ENCODE results near the gene PAX8. TPM values are rescaled to one million over a fixed set of nuclear protein-coding genes. Genes with fewer than 3 reads are reported as not detected.
A peak's percentile ranks its signal among the peaks of the same experiment; 100 is the strongest.

Gene PAX8
- total and polyA plus RNA-seq, 5 experiments from 2014 or later: 0.52 to 1.6 (median 0.73) TPM

DNA sequence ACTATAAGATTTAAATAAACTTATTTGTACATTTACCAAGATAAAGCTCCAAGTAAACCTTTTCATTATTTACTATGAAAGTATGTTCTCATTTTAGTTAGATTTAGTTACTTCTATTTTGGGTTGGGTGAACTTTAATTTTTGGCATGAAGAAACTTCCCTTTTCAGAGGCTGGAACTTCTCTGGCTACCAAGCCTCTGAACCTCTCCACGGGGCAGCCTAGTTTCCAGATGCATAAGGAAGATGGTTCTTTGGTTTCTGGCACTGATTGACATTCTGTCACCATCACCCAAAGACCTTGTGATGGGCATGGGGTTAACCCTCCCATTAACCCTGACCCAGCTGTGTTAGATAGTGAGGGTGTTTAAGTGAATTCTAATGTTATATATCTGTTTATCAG lies 87.8 kb downstream of the PAX8 start:
- POLR2A ChIA-PET: interaction anchor here (1.0 to 1.6 kb wide), 3 partner anchors 16 to 50 kb away, joined by 3 to 4 read pairs (median 4); no protein-coding TSS in a partner anchor
- H3K27me3 Mint-ChIP-seq: no peaks in the 10 kb centered on the region
- DNase-seq (no peak), ATAC-seq (no peak)
- no peaks in the 10 kb centered on the region for H3K9me3 Mint-ChIP-seq
- H3K27ac Mint-ChIP-seq: peak overlapping the region; percentile 49 to 85 (median 74)
- H3K36me3 Mint-ChIP-seq: peaks cover 6 to 88% (median 9%) of the 10 kb centered on the region in 3 donors
- H3K4me3 Mint-ChIP-seq: no peak overlapping the region
- peaks cover 24 to 68% (median 50%) of the 10 kb centered on the region in 4 donors for H3K4me1 Mint-ChIP-seq

DNA sequence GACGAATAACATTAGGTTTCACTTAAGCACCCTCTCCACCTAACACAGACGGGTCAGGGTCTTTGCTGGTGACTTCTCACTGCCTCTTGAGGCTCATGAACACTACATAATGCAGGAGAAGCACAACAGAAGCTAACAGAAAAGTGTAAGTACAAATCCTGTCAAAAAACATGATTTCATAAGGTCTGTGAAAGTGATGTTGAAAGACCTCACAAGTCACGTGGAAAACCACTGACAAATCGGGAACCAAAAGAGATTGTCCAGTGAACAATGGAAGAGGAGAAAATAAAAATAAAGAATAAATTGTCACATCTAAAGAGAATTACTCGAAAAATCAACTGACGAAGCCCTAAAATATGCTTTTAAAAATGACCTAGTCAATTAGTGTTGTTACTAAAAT lies 91.0 kb downstream of the PAX8 start:
- ATAC-seq: no peak
- Mint-ChIP-seq H3K27me3 (no peaks in the 10 kb centered on the region), H3K9me3 (no peaks in the 10 kb centered on the region), H3K4me3 (peak overlapping the region in 7 of 10 donors; percentile 4 to 61 (median 31)), H3K27ac (peak overlapping the region; percentile 26 to 92 (median 76)), H3K36me3 (peaks cover 3 to 84% (median 11%) of the 10 kb centered on the region in 3 donors), H3K4me1 (peaks cover 31 to 77% (median 72%) of the 10 kb centered on the region in 4 donors)
- POLR2A ChIA-PET: interaction anchor here (0.8 to 1.5 kb wide), 2 partner anchors 9 to 14 kb away, joined by 3 read pairs; partner anchors contain the start of gene PSD4
- DNase-seq: no peak

DNA sequence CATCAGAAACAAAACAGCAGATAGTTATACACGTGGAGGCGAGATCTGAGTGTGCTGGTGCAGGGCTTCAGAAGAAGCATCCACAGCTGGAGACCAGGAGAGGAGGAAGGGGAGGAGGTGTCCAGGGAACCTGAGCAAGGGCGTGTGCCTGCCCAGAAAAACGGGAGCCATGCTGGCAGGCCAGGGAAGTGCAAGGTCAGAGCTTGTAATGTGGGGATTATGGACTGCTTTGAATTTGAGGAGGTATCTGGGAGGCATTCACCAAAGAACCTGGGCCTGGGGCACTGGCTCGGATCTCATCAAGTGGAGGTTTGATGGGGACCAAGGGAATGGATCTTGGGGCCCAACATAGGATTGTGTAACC lies 92.3 kb downstream of the PAX8 start:
- POLR2A ChIA-PET: interaction anchor here (0.7 kb wide), 1 partner anchor 11 kb away, joined by 3 read pairs; no protein-coding TSS in a partner anchor
- H3K27me3 Mint-ChIP-seq: no peaks in the 10 kb centered on the region
- H3K27ac Mint-ChIP-seq: peak overlapping the region; percentile 26 to 92 (median 87)

DNA sequence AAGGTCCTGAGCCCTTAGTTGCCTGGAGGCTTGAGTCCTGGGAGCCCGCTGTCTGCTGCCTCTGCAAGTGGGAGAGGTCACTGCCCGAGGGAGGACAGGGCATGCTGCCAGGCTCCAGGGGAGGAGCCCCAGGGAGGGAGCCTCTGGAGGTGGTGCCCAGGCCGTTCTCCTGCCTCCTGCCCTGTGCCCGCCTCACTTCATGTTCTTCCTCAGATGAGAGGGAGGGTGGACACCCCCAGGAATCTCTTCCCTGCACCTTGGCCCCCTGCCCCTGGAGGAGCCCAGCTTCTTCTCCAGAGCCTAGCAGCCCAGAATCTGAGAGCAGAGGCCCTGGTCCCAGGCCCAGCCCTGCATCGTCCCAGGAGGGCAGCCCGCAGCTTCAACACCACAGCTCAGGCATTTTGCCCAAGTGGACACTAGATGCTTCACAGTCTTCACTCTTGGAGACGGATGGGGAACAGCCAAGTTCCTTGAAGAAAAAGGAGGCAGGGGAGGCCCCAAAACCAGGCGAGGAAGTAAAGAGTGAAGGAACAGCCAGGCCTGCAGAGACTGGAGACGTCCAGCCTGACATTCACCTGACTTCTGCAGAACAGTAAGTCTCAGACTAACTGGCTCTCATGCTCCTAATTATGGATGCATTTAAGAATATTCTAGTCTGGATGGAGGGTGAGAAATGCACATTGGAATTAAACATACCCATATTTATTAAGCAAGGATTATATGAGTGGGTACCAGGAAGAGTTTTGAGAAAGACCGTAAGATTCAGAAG lies 92.9 kb downstream of the PAX8 start:
- DNase-seq (peak in 1 of 10 donors; percentile 26), ATAC-seq (no peak)
- POLR2A ChIA-PET: interaction anchor here (0.7 kb wide), 1 partner anchor 10 kb away, joined by 3 read pairs; no protein-coding TSS in a partner anchor
- H3K9me3 Mint-ChIP-seq: no peaks in the 10 kb centered on the region
- H3K4me3 Mint-ChIP-seq: peak overlapping the region in 8 of 10 donors; percentile 13 to 64 (median 42)
- H3K36me3 Mint-ChIP-seq: peaks cover 3 to 86% (median 11%) of the 10 kb centered on the region in 3 donors
- H3K27ac Mint-ChIP-seq: peak overlapping the region; percentile 26 to 92 (median 87)
- peaks cover 38 to 88% (median 87%) of the 10 kb centered on the region in 4 donors for H3K4me1 Mint-ChIP-seq
- H3K27me3 Mint-ChIP-seq: no peaks in the 10 kb centered on the region

More for the DNA sequence above, 92.3 kb downstream of the PAX8 start:
- Mint-ChIP-seq H3K36me3 (peaks cover 3 to 90% (median 11%) of the 10 kb centered on the region in 3 donors), H3K9me3 (no peaks in the 10 kb centered on the region), H3K4me3 (peak overlapping the region in 9 of 10 donors; percentile 3 to 60 (median 24)), H3K4me1 (peaks cover 37 to 88% (median 83%) of the 10 kb centered on the region in 4 donors)
- no peak for DNase-seq
- ATAC-seq: no peak

DNA sequence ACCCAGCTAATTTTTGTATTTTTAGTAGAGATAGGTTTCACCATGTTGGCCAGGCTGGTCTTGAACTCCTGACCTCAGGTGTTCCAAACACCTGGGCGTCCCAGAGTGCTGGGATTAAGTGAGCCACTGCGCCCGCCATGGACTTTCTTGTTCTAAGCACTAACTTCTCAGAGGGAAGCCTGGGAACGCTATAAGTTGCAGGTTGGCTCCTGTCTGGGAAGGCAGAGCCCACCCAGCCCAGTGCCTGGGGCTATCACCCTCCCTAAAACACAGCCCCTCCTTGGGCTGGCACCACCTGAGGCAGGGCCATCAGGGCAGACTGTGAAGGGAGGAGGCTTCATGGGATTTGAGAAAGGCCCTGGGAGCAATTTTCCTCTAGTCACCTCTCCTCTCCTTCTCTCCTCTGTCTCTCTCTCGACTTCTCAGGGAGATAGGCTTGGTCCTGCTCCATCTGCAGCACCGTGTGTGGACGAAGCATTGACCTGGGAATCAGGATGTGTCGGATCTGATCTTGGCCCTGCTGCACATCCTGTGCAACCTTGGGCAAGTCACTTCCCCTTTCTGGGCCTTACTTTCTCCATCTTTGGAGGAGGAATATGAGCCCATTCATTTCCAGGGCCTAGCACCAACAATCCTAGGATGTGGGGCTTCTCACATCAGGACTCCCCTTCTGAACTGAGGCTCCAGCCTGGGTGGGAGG lies 94.0 kb downstream of the PAX8 start:
- Mint-ChIP-seq H3K4me1 (peaks cover 43 to 93% (median 89%) of the 10 kb centered on the region in 4 donors), H3K9me3 (no peaks in the 10 kb centered on the region), H3K27me3 (no peaks in the 10 kb centered on the region), H3K27ac (peak overlapping the region; percentile 78 to 90 (median 84)), H3K4me3 (peak overlapping the region in 9 of 10 donors; percentile 40 to 62 (median 54)), H3K36me3 (peaks cover 2 to 75% (median 11%) of the 10 kb centered on the region in 3 donors)
- ATAC-seq: no peak
- no peak for DNase-seq
- POLR2A ChIA-PET: interaction anchor here (4.6 to 19.8 kb wide), 2 partner anchors 12 to 23 kb away, joined by 32 to 318 read pairs; partner anchors contain the start of gene PSD4

DNA sequence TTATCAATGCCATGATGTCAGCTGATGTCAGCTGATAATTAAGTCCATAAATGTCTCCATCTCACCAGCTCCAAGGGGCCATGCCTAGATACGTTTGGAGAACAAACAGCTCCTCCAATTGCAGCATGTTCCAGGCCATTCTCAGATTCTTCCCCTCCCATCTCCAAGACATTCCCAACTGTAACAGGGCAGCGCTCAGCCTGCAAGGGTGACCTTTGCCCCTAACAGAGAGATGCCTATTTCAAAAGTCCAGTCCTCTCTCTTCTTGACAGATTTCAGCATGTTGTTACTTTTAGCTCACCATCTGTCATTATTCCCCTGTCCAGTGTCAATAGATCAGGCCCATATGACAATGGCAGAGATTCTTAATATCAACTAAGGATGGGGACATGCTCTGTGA lies 95.0 kb downstream of the PAX8 start:
- Mint-ChIP-seq H3K27me3 (no peaks in the 10 kb centered on the region), H3K27ac (peak overlapping the region; percentile 15 to 95 (median 81)), H3K9me3 (no peaks in the 10 kb centered on the region), H3K4me3 (peak overlapping the region in 8 of 10 donors; percentile 28 to 83 (median 58)), H3K4me1 (peaks cover 44 to 93% (median 90%) of the 10 kb centered on the region in 4 donors), H3K36me3 (peaks cover 0 to 72% (median 11%) of the 10 kb centered on the region in 3 donors)
- DNase-seq (peak in 1 of 10 donors; percentile 36), ATAC-seq (no peak)
- POLR2A ChIA-PET: interaction anchor here (1.4 to 19.8 kb wide), 4 partner anchors 10 to 22 kb away, joined by 4 to 318 read pairs (median 28); partner anchors contain the start of gene PSD4

DNA sequence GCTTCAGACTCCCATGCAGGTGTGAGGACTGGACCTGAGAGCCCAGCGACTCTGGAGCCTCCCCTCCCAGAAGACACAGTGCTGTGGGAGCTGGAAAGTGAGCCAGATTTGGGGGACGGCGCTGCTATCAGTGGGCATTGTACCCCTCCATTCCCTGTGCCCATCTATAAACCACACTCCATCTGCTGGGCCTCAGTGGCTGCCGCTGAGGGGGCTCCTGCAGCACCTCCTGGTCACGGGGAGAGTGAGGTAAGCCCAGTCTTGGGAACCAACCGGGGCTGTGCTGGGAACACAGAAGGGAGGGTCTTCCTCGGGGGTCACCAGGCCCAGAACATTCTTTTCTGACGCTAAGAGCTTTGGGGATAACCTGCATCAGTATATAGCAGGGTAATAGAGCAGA lies 95.5 kb downstream of the PAX8 start:
- ATAC-seq (no peak), DNase-seq (no peak)
- Mint-ChIP-seq H3K4me1 (peaks cover 48 to 96% (median 94%) of the 10 kb centered on the region in 4 donors), H3K27me3 (no peaks in the 10 kb centered on the region), H3K27ac (peak overlapping the region; percentile 15 to 97 (median 82)), H3K9me3 (no peaks in the 10 kb centered on the region), H3K36me3 (peaks cover under 1 to 73% (median 11%) of the 10 kb centered on the region in 3 donors), H3K4me3 (peak overlapping the region in 7 of 10 donors; percentile 28 to 83 (median 62))
- POLR2A ChIA-PET: interaction anchor here (1.4 to 19.8 kb wide), 4 partner anchors 10 to 21 kb away, joined by 4 to 318 read pairs (median 28); partner anchors contain the start of gene PSD4

DNA sequence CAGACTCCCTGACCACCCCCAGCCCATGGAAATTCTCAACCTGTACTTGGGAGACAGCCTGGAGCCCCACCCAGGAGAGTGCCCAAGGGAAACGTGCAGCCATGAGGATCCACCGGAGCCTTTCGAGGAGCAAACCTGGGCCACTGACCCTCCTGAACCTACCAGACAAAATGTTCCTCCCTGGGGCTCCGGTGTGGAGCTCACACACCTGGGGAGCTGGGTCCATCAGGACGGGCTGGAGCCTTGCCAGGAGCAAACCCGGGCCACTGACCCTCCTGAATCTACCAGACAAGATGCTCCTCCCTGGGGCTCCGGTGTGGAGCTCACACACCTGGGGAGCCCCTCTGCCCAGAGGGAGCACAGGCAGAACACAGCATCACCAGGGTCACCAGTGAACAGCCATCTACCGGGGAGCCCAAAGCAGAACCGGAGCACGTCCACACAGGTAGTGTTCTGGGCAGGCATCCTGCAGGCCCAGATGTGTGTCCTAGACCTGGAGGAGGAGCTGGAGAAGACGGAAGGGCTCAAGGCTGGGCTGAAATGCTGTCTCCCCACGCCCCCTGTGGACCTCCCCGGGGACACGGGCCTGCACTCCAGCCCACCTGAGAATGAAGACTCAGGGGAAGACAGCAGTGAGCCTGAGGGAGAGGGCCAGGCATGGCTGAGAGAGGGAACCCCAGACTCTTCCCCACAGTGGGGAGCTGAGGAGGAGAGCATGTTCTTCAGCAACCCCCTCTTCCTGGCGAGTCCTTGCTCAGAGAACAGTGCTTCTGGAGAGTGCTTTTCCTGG lies 96.1 kb downstream of the PAX8 start:
- Mint-ChIP-seq H3K4me3 (peak overlapping the region in 7 of 10 donors; percentile 18 to 95 (median 62)), H3K27ac (peak overlapping the region; percentile 41 to 97 (median 92)), H3K9me3 (no peaks in the 10 kb centered on the region), H3K27me3 (no peaks in the 10 kb centered on the region), H3K4me1 (peaks cover 48 to 97% (median 94%) of the 10 kb centered on the region in 4 donors), H3K36me3 (peaks cover 3 to 71% (median 11%) of the 10 kb centered on the region in 3 donors)
- POLR2A ChIA-PET: interaction anchor here (0.6 to 19.8 kb wide), 7 partner anchors 10 to 42 kb away, joined by 3 to 318 read pairs (median 7); partner anchors contain the start of gene PSD4
- ATAC-seq (no peak), DNase-seq (peak in 1 of 10 donors; percentile 52)

DNA sequence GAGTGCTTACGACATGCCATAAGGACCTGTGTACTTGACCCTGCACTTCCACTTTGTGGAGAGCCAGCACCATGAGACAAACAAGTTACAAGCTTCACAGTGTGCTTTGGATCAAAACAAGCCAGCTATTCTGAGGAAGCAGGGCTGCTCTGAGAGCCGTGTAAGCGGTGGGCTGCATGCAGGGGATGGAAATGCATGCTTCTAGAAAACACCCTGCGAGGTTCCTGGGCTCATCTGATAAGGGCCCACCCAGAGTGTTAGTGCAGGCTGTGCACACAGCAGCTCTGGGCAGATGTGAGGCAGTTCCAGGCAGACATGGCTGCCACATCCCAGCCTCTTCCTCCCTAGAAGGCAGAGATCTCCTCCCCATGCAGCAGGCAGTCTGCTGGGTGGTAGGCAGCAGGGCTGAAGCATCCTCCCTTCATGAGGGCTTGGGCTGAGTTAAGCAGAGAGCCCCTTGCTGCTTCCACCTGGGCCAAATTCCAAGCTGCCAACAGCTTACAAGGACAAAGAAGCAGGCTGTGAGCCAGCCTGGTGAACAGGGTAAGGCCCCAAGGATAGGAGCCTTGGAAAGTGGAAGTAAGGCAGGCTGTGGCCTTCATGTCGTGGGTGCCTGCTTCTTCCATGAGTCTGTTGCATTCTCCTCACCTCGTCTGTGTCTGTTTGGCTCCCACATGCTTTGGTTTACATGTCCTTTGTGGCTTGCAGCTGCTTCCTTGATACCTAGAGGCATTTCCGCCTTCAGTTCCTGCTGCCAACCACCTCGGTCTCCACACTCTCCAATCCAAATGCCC lies 97.3 kb downstream of the PAX8 start:
- POLR2A ChIA-PET: interaction anchor here (0.6 to 19.8 kb wide), 13 partner anchors 9 to 1032 kb away, joined by 3 to 318 read pairs (median 5); partner anchors contain the start of gene PSD4

DNA sequence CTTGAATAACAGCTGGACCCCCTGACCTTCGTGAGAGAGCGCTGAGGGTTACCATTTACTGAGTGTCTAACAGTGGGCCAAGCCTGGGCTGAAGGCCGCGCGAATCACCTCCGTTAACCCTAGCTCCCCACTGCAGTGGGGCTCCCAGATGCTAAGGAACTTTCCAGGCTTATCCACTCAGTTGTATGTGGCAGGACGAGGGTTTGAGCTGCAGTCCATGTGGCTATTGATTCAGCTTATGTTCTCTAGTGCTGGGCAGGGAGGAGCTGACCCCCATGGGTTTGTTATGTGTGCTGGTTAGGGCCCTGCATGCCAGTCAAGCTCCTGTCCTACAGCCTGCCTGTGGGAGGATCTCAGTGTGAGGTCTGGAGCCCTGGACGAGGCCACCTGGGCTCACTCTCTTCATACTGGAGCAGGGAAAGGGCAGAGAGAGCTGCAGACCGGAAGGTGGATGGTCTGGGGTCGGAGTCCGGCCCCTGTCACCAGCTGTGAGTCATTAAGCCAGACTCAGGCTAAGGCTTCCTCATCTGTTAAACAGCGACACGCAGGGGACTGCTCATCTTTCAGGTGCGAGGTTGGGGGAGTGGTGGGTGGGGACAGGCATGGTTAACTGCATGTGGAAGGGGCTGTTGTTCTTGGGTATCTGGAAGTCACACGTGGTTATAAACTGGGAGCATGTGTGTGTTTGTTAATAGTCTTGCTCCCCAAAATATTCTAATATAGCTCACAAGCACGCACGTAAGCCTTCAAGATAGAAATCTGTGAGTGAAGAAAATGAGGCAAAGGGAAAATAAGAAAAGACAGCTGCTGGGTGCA lies 98.4 kb downstream of the PAX8 start:
- POLR2A ChIA-PET: interaction anchor here (0.6 to 19.8 kb wide), 12 partner anchors 8 to 1030 kb away, joined by 3 to 318 read pairs (median 4); partner anchors contain the start of gene PSD4
- peak in 1 of 2 donors; percentile 24 for ATAC-seq
- peaks cover 3 to 64% (median 4%) of the 10 kb centered on the region in 3 donors for H3K36me3 Mint-ChIP-seq
- DNase-seq: no peak
- peak overlapping the region; percentile 87 to 97 (median 94) for H3K27ac Mint-ChIP-seq
- no peaks in the 10 kb centered on the region for H3K27me3 Mint-ChIP-seq
- peak overlapping the region; percentile 61 to 95 (median 82) for H3K4me3 Mint-ChIP-seq
- H3K9me3 Mint-ChIP-seq: no peaks in the 10 kb centered on the region
- H3K4me1 Mint-ChIP-seq: peaks cover 46 to 93% (median 91%) of the 10 kb centered on the region in 4 donors

More for the DNA sequence above, 97.3 kb downstream of the PAX8 start:
- DNase-seq: peak in 2 of 10 donors; percentile 20 to 32
- Mint-ChIP-seq H3K27ac (peak overlapping the region; percentile 87 to 97 (median 94)), H3K27me3 (no peaks in the 10 kb centered on the region), H3K36me3 (peaks cover 3 to 73% (median 11%) of the 10 kb centered on the region in 3 donors), H3K4me1 (peaks cover 51 to 98% (median 95%) of the 10 kb centered on the region in 4 donors), H3K9me3 (no peaks in the 10 kb centered on the region), H3K4me3 (peak overlapping the region; percentile 61 to 95 (median 78))
- ATAC-seq: peak; percentile 41 to 54

Data from naive thymus-derived CD8-positive, alpha-beta T cell (primary cell).